Peyer's patch (tissue), 4 donors: ENCODE data around the gene PSMB11.

Experiments
- POLR2A ChIP-seq, 2 donors: fragments of 450-650 bp; IDR thresholded peaks; one replicate each; pipeline ENCODE4 v1.5.1; 2017; ENCODE audit warnings: antibody characterized with exemption in 2 of 2, mild to moderate bottlenecking in 2 of 2, moderate library complexity in 2 of 2
- TF ChIP-seq, protein P1 (sequence below), 6 experiments: fragments of 450-650 bp in 4 of 6; fragments of 200-600 bp in 2 of 6; sonication (generic) in 1 of 6; IDR thresholded peaks; one replicate each; pipeline ENCODE4 v1.5.1; 2017 to 2019; ENCODE audit warnings: antibody characterized with exemption in 6 of 6, mild to moderate bottlenecking in 3 of 6, moderate library complexity in 1 of 6

DNA sequence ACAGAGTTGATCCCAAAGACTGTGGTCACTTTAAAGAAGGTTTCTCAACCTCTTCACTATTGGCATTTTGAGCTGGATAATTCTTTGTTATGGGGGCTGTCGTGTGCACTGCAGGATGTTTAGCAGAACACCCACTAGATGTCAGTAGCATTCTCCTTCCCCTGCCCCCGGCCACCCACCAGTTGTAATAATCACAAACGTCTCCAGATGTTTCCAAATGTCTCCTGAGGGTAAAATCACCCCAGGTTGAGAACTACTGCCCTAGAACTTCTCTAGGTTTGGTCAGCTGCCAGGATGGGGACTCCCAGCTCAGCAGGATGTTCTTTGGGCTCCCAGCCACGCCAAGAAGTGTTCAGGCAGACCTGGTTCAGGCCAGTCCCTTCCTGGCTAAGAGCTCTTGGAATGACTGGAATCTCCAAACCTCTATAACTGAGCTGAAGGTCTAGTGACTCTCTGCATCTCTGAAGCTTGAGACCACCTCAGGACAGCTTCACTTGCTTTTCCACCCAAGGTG lies 47.2 kb upstream of the PSMB11 start:
- TF ChIP-seq, protein P1, sequence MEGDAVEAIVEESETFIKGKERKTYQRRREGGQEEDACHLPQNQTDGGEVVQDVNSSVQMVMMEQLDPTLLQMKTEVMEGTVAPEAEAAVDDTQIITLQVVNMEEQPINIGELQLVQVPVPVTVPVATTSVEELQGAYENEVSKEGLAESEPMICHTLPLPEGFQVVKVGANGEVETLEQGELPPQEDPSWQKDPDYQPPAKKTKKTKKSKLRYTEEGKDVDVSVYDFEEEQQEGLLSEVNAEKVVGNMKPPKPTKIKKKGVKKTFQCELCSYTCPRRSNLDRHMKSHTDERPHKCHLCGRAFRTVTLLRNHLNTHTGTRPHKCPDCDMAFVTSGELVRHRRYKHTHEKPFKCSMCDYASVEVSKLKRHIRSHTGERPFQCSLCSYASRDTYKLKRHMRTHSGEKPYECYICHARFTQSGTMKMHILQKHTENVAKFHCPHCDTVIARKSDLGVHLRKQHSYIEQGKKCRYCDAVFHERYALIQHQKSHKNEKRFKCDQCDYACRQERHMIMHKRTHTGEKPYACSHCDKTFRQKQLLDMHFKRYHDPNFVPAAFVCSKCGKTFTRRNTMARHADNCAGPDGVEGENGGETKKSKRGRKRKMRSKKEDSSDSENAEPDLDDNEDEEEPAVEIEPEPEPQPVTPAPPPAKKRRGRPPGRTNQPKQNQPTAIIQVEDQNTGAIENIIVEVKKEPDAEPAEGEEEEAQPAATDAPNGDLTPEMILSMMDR (IDR thresholded peaks at IDR 0.05): peak in 4 of 6 experiments; percentile 31 to 38 (median 32)
- no peak for TF ChIP-seq POLR2A (IDR thresholded peaks at IDR 0.05)
